ENCODE results near the gene PXYLP1. TPM values are rescaled to one million over a fixed set of nuclear protein-coding genes. Genes with fewer than 3 reads are reported as not detected.

PXYLP1 gene
- total and polyA plus RNA-seq, 3 experiments from 2014 or later: 6.6 to 9.5 (median 7.6) TPM

DNA sequence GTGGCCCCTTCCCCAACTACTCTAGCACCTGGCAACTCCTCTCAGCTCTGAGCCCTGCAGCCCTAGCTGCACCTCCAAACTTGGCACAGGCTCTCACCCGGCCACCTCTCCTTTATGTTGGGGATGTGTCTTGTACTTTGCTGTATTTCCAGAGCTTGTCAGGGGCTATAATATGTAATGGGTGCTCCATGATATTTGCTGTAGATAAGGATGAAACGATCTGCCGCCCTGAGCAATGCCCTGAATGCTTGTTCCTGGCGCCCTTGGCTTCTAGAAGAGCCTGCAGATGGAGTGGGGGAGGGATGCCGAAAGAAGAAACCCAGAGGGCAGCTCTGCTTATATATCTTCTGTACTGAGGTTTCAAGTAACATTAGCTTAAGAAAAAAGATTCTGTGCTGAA is 100.8 kb downstream of the PXYLP1 start:
- Histone ChIP-seq H3K4me1 (ENCODE audit: insufficient read depth, low read length) (no peaks in the 10 kb centered on the region), H3K9me3 (ENCODE audit: low read length) (no peaks in the 10 kb centered on the region), H3K27me3 (ENCODE audit: insufficient read depth, low read length, poor library complexity, severe bottlenecking) (no peaks in the 10 kb centered on the region), H3K36me3 (ENCODE audit: insufficient read depth, low read length) (no peaks in the 10 kb centered on the region), H3K4me3 (ENCODE audit: low read length) (no peak overlapping the region), H3K27ac (ENCODE audit: low read depth, low read length) (peak overlapping the region; percentile 41)
- Mint-ChIP-seq H3K27me3 (peaks cover 10 to 31% of the 10 kb centered on the region in 2 donors), H3K36me3 (no peaks in the 10 kb centered on the region), H3K4me1 (no peaks in the 10 kb centered on the region), H3K4me3 (no peak overlapping the region), H3K27ac (no peak overlapping the region), H3K9me3 (no peaks in the 10 kb centered on the region)
- CTCF ChIA-PET: interaction anchor here (1.8 kb wide), 1 partner anchor 122 kb away, joined by 4 read pairs; no protein-coding TSS in a partner anchor
- DNase-seq: no peak
- POLR2A ChIA-PET: no interaction called here

DNA sequence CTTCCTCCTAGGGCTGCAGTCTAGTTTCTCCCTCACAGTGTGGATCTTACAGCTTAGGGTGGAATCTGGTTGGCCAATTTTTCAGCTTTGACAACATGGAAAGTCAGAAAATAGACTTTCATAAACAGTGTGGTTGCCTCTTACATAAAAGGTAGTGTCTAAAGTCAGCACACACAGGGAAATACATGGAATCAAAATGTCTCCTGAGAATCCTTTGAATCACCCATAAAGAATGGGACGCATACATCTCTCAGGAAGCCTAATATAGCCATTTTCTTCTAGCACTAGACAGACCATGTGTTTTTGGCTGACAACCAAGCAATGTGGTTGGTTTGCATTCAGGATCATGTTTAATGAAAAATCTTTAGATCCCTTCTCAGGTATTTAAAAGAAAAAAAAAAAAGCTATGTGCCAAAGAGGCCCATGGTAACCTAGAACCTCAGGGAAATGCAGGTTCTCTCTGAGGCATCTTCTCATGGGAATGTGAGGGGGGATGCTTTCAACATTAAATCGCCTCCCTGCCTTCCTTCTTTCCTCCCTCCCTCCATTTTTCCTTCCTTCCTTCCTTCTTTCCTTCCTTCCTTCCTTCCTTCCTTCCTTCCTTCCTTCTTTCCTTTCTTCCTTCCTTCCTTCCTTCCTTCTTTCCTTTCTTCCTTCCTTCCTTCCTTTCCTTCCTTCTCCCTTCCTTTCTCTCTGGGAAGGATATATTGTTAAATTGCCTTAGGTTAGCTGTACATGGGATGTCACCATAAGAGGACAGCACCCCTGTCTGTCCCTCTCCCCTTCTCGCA is 102.4 kb downstream of the PXYLP1 start:
- Histone ChIP-seq H3K36me3 (ENCODE audit: insufficient read depth, low read length) (no peaks in the 10 kb centered on the region), H3K9me3 (ENCODE audit: low read length) (no peaks in the 10 kb centered on the region), H3K27me3 (ENCODE audit: insufficient read depth, low read length, poor library complexity, severe bottlenecking) (no peaks in the 10 kb centered on the region), H3K4me3 (ENCODE audit: low read length) (no peak overlapping the region), H3K27ac (ENCODE audit: low read depth, low read length) (no peak overlapping the region), H3K4me1 (ENCODE audit: insufficient read depth, low read length) (no peaks in the 10 kb centered on the region)
- Mint-ChIP-seq H3K4me3 (no peak overlapping the region), H3K9me3 (no peaks in the 10 kb centered on the region), H3K27me3 (peaks cover 10 to 30% of the 10 kb centered on the region in 2 donors), H3K27ac (peak overlapping the region in 1 of 8 donors; percentile 48), H3K4me1 (no peaks in the 10 kb centered on the region), H3K36me3 (no peaks in the 10 kb centered on the region)
- DNase-seq: no peak
- ChIA-PET POLR2A (no interaction called here), CTCF (interaction anchor here (1.1 to 1.2 kb wide), 2 partner anchors 20 to 108 kb away, joined by 3 to 4 read pairs; no protein-coding TSS in a partner anchor)

DNA sequence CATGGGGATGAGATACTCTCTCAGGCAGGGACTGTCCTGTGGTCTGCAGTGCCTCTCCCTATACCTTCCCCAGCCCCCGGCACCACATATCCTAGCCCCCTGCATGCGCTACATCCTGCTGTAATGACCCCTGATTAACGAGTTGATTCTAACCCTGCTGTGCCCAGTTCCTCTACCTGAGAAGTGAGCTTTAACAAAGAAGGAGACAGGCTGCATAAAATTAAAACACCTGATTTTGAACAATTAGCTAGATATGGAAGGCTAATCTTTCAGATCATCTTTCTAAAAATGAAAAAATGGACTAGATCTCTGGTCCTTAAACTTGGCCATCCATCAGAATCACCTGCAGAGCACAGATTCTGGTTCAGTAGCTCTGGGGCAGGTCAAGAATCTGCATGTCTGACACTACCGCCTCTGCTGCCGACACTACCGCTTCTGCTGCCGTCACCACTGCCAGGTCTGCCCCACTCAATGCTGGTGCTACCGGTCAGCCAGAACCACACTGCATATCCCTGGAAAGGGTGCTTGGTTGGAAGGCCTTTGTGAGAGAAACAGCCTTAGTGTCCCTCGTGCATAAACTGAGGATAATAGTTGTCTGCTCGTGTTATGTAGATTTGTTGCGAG is 103.1 kb downstream of the PXYLP1 start:
- CTCF ChIA-PET: interaction anchor here (1.1 to 1.2 kb wide), 2 partner anchors 19 to 107 kb away, joined by 3 to 4 read pairs; no protein-coding TSS in a partner anchor
- Mint-ChIP-seq H3K9me3 (no peaks in the 10 kb centered on the region), H3K27me3 (peaks cover 10 to 36% of the 10 kb centered on the region in 2 donors)

DNA sequence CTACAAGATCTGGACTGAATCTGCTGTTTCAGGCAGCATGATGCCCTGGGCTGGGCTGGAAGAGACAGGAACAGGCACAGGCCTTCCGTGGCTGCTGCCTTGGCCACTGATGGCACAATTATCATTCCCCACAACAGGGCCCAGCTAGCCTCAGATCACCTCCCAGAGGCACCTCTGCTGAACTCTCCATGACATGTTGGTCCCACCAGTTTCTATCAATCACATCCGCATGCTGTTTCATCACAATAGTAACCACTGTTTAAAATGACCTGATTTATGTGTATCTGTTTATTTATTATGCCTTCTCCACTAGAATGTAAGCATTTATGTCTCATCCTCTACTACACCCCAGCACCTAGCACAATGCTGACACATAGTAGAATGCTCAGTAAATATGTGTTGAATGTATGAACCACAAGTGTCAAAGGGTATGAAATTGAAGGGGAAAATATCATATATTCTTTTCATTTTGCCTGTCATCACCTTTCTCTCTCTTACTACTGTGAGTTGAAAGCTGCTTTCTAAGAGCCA is 104.0 kb downstream of the PXYLP1 start:
- H3K9me3 Mint-ChIP-seq: no peaks in the 10 kb centered on the region
- H3K4me1 ChIP-seq (ENCODE audit: insufficient read depth, low read length): no peaks in the 10 kb centered on the region
- H3K36me3 ChIP-seq (ENCODE audit: insufficient read depth, low read length): no peaks in the 10 kb centered on the region
- no peaks in the 10 kb centered on the region for H3K27me3 ChIP-seq (ENCODE audit: insufficient read depth, low read length, poor library complexity, severe bottlenecking)
- H3K9me3 ChIP-seq (ENCODE audit: low read length): no peaks in the 10 kb centered on the region
- H3K4me3 Mint-ChIP-seq: no peak overlapping the region
- H3K27ac Mint-ChIP-seq: no peak overlapping the region
- peaks cover 10 to 36% of the 10 kb centered on the region in 2 donors for H3K27me3 Mint-ChIP-seq
- no peaks in the 10 kb centered on the region for H3K36me3 Mint-ChIP-seq
- no peak overlapping the region for H3K4me3 ChIP-seq (ENCODE audit: low read length)
- CTCF ChIA-PET: interaction anchor here (0.8 to 1.2 kb wide), 2 partner anchors 106 kb away, joined by 3 to 4 read pairs; no protein-coding TSS in a partner anchor
- no peak for DNase-seq
- no peak overlapping the region for H3K27ac ChIP-seq (ENCODE audit: low read depth, low read length)
- H3K4me1 Mint-ChIP-seq: no peaks in the 10 kb centered on the region
- POLR2A ChIA-PET: no interaction called here

More for the DNA sequence above, 103.1 kb downstream of the PXYLP1 start:
- H3K27ac Mint-ChIP-seq: peak overlapping the region in 1 of 8 donors; percentile 48
- no peaks in the 10 kb centered on the region for H3K36me3 ChIP-seq (ENCODE audit: insufficient read depth, low read length)
- no peaks in the 10 kb centered on the region for H3K4me1 ChIP-seq (ENCODE audit: insufficient read depth, low read length)
- H3K4me3 ChIP-seq (ENCODE audit: low read length): no peak overlapping the region
- DNase-seq: no peak
- H3K9me3 ChIP-seq (ENCODE audit: low read length): no peaks in the 10 kb centered on the region
- no peak overlapping the region for H3K27ac ChIP-seq (ENCODE audit: low read depth, low read length)
- POLR2A ChIA-PET: no interaction called here
- no peaks in the 10 kb centered on the region for H3K4me1 Mint-ChIP-seq
- no peaks in the 10 kb centered on the region for H3K36me3 Mint-ChIP-seq
- H3K27me3 ChIP-seq (ENCODE audit: insufficient read depth, low read length, poor library complexity, severe bottlenecking): no peaks in the 10 kb centered on the region
- H3K4me3 Mint-ChIP-seq: no peak overlapping the region

DNA sequence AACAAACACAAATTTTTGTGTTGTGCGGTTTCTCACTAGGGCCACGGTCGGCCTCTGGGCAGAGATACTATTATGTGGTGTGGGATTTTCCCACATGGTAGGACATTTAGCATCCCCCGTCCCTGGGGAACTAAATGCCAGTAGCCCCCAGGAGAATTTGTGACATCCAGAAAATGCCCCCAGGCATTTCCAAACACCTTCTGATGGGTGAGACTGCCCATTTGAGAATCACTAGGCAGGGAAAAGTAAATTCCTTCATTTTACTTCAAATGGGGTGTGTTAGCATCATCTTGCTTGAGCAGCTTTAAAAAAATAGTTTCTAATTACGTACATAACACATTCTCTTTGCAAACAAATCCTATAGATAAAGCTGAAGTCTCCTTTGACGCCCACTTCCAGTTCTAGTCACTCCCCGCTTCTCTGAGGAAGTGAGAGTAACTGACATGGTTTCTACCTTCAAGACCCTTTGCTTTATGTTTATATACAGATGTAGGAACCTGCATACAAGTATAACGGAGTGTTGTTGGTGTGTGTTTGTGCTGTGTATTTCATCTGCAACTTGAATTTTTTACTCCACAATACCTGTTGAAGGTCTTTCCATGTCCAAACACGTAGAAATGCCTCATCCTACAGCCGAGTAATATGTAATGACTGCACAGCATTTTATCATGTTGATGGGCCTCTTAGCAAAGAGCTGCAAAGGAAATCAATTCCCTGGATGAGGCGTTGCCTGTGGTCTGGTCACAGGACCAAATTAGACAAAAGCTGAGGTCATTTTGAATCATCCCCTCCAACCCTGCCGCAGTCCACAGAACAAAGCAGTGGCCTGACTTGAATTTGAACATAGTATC is 105.3 kb downstream of the PXYLP1 start:
- Histone ChIP-seq H3K4me3 (ENCODE audit: low read length) (no peak overlapping the region), H3K9me3 (ENCODE audit: low read length) (no peaks in the 10 kb centered on the region), H3K4me1 (ENCODE audit: insufficient read depth, low read length) (no peaks in the 10 kb centered on the region), H3K36me3 (ENCODE audit: insufficient read depth, low read length) (no peaks in the 10 kb centered on the region), H3K27me3 (ENCODE audit: insufficient read depth, low read length, poor library complexity, severe bottlenecking) (no peaks in the 10 kb centered on the region), H3K27ac (ENCODE audit: low read depth, low read length) (no peak overlapping the region)
- POLR2A ChIA-PET: no interaction called here
- H3K36me3 Mint-ChIP-seq: no peaks in the 10 kb centered on the region
- DNase-seq: no peak
- H3K4me3 Mint-ChIP-seq: no peak overlapping the region
- no peaks in the 10 kb centered on the region for H3K9me3 Mint-ChIP-seq
- H3K27me3 Mint-ChIP-seq: peaks cover 7 to 41% of the 10 kb centered on the region in 2 donors
- no peaks in the 10 kb centered on the region for H3K4me1 Mint-ChIP-seq
- H3K27ac Mint-ChIP-seq: no peak overlapping the region
- CTCF ChIA-PET: interaction anchor here (0.8 kb wide), 1 partner anchor 105 kb away, joined by 3 read pairs; no protein-coding TSS in a partner anchor

DNA sequence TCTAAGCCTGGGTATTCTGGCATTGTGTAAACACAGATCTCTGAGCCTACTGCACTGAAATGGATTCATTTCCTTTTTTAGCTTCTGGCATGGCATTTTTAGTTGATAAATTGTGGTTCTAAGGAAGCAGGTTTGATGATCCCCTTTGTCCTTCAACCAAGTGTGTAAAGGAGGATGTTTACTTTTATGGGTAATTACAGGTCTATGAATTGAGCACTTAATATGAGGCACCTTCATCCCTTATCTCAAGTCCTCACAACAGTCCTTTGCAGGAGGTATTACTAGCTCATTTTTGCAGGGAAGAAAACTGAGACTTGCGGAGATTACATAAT is 105.9 kb downstream of the PXYLP1 start:
- Mint-ChIP-seq H3K27me3 (peaks cover 7 to 37% of the 10 kb centered on the region in 2 donors), H3K27ac (no peak overlapping the region), H3K4me3 (no peak overlapping the region), H3K9me3 (no peaks in the 10 kb centered on the region), H3K4me1 (no peaks in the 10 kb centered on the region), H3K36me3 (no peaks in the 10 kb centered on the region)
- no peaks in the 10 kb centered on the region for H3K4me1 ChIP-seq (ENCODE audit: insufficient read depth, low read length)
- no peaks in the 10 kb centered on the region for H3K9me3 ChIP-seq (ENCODE audit: low read length)
- H3K27me3 ChIP-seq (ENCODE audit: insufficient read depth, low read length, poor library complexity, severe bottlenecking): no peaks in the 10 kb centered on the region
- POLR2A ChIA-PET: no interaction called here
- H3K36me3 ChIP-seq (ENCODE audit: insufficient read depth, low read length): no peaks in the 10 kb centered on the region
- no peak overlapping the region for H3K4me3 ChIP-seq (ENCODE audit: low read length)
- no peak for DNase-seq
- no peak overlapping the region for H3K27ac ChIP-seq (ENCODE audit: low read depth, low read length)
- CTCF ChIA-PET: no interaction called here

DNA sequence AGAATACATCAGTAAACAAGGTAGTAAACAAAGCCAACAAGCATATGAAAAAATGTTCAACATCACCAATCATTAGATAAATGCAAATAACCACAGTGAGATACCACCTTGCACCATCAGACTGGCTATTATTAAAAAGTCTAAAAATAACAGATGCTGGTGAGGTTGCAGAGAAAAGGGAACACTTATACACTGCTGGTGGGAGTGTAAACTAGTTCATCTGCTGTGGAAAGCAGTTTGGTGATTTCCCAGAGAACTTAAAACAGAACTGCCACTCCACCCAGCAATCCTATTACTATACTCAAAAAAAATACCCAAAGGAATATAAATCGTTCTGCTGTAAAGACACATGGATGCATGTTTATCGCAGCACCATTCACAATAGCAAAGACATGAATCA is 106.4 kb downstream of the PXYLP1 start:
- peaks cover 7 to 36% of the 10 kb centered on the region in 2 donors for H3K27me3 Mint-ChIP-seq
- H3K27ac ChIP-seq (ENCODE audit: low read depth, low read length): no peak overlapping the region
- H3K9me3 Mint-ChIP-seq: no peaks in the 10 kb centered on the region
- no peak for DNase-seq
- no peak overlapping the region for H3K27ac Mint-ChIP-seq
- ChIA-PET POLR2A (no interaction called here), CTCF (no interaction called here)
- H3K4me3 Mint-ChIP-seq: no peak overlapping the region
- H3K9me3 ChIP-seq (ENCODE audit: low read length): no peaks in the 10 kb centered on the region
- no peaks in the 10 kb centered on the region for H3K27me3 ChIP-seq (ENCODE audit: insufficient read depth, low read length, poor library complexity, severe bottlenecking)
- H3K36me3 ChIP-seq (ENCODE audit: insufficient read depth, low read length): no peaks in the 10 kb centered on the region
- H3K4me1 ChIP-seq (ENCODE audit: insufficient read depth, low read length): no peaks in the 10 kb centered on the region
- no peaks in the 10 kb centered on the region for H3K4me1 Mint-ChIP-seq
- H3K36me3 Mint-ChIP-seq: no peaks in the 10 kb centered on the region
- H3K4me3 ChIP-seq (ENCODE audit: low read length): no peak overlapping the region

Data from CD8-positive, alpha-beta memory T cell (primary cell).